H1 (cell line): ENCODE results near the gene HNRNPA3. TPM values are rescaled to one million over a fixed set of nuclear protein-coding genes. Genes with fewer than 3 reads are reported as not detected.

Experiments used
- CTCF ChIA-PET: fragments of 300-600 bp; sonication (Branson Sonifier 250); formaldehyde crosslinking; loops from one replicate; lab custom pipeline; 2021; ENCODE audit not compliant: partially characterized antibody; lab: Charles Lee
- POLR2A ChIA-PET: fragments of 300-600 bp; sonication (Branson Sonifier 250); formaldehyde crosslinking; loops from one replicate; lab custom pipeline; 2021; ENCODE audit warnings: inconsistent platforms; ENCODE audit not compliant: partially characterized antibody; lab: Charles Lee
- DNase-seq, 2 experiments: peaks; one replicate each; pipeline versions ENCODE4 v3.0.0 to v3.0.0-alpha.2; 2010 to 2022; ENCODE audit warnings: low spot score in 2 of 2, low read depth in 1 of 2, mixed read lengths in 1 of 2
- FAIRE-seq: peaks from 2 replicates; lab custom pipeline; 2011; peaks lifted over from hg19 to GRCh38; lab: Jason Lieb, UNC
- H2AFZ ChIP-seq: 2 replicates; pipeline ENCODE4 v1.8.1; 2012; ENCODE audit warnings: low read length, inconsistent platforms
- H2AK5ac ChIP-seq: 2 replicates; pipeline ENCODE4 v1.6.1; 2013; ENCODE audit warnings: low read depth, low read length
- H2BK120ac ChIP-seq: replicated peaks from 2 replicates; pipeline ENCODE3; 2013; ENCODE audit warnings: low read depth, low read length, inconsistent platforms
- H2BK12ac ChIP-seq: 2 replicates; pipeline ENCODE4 v1.6.1; 2013; ENCODE audit warnings: low read depth, low read length
- H2BK15ac ChIP-seq: 2 replicates; pipeline ENCODE4 v1.6.1; 2013; ENCODE audit warnings: low read length
- H2BK20ac ChIP-seq: 2 replicates; pipeline ENCODE4 v1.6.1; 2013; ENCODE audit warnings: low read length
- H2BK5ac ChIP-seq: 2 replicates; pipeline ENCODE4 v1.6.1; 2013; ENCODE audit warnings: low read depth, low read length
- H3K14ac ChIP-seq: 2 replicates; pipeline ENCODE4 v1.6.1; 2013; ENCODE audit warnings: inconsistent platforms; ENCODE audit not compliant: insufficient read length
- H3K18ac ChIP-seq: 2 replicates; pipeline ENCODE4 v1.6.1; 2013; ENCODE audit warnings: low read length; ENCODE audit errors: extremely low read depth
- H3K23ac ChIP-seq: 2 replicates; pipeline ENCODE4 v1.6.1; 2013; ENCODE audit warnings: inconsistent platforms; ENCODE audit not compliant: insufficient read length
- H3K23me2 ChIP-seq: 2 replicates; pipeline ENCODE4 v1.6.1; 2013; ENCODE audit warnings: low read depth, low read length
- H3K27ac ChIP-seq: 2 replicates; pipeline ENCODE4 v1.6.1; 2011; ENCODE audit warnings: low read depth, low read length, inconsistent platforms
- H3K27me3 ChIP-seq, 4 experiments: replicated peaks in 1 of 4; 1 replicate in 1 of 4; 2 replicates in 3 of 4; pipeline versions ENCODE4 v1.6.1 to v1.8.1; 2011 to 2013; ENCODE audit warnings: low read length in 3 of 4, mild to moderate bottlenecking in 3 of 4, inconsistent platforms in 2 of 4, mixed read lengths in 2 of 4, moderate library complexity in 1 of 4; ENCODE audit not compliant: control insufficient read depth in 3 of 4, insufficient read depth in 3 of 4; ENCODE audit errors: extremely low read depth in 1 of 4
- H3K36me3 ChIP-seq, 4 experiments: 2 replicates each; pipeline versions ENCODE4 v1.6.1 to v1.8.1; 2011 to 2013; ENCODE audit warnings: mild to moderate bottlenecking in 4 of 4, low read length in 3 of 4, moderate library complexity in 2 of 4, control low read depth in 1 of 4, inconsistent platforms in 1 of 4; ENCODE audit not compliant: insufficient read depth in 4 of 4, control insufficient read depth in 2 of 4
- H3K4ac ChIP-seq: replicated peaks from 2 replicates; pipeline ENCODE3; 2013; ENCODE audit warnings: low read length, low read depth, mixed read lengths, inconsistent platforms; ENCODE audit not compliant: insufficient read length
- H3K4me1 ChIP-seq, 4 experiments: replicated peaks in 1 of 4; 1 replicate in 1 of 4; 2 replicates in 3 of 4; pipeline versions ENCODE4 v1.6.1 to v1.8.1; 2011 to 2013; ENCODE audit warnings: low read length in 3 of 4, inconsistent platforms in 2 of 4, mixed read lengths in 1 of 4; ENCODE audit not compliant: insufficient read depth in 4 of 4, control insufficient read depth in 3 of 4
- H3K4me2 ChIP-seq, 2 experiments: 2 replicates each; pipeline versions ENCODE4 v1.6.1 to v1.8.1; 2011 to 2013; ENCODE audit warnings: low read depth in 2 of 2, low read length in 2 of 2, control low read depth in 1 of 2, inconsistent platforms in 1 of 2, mild to moderate bottlenecking in 1 of 2; ENCODE audit not compliant: insufficient read depth in 1 of 2
- H3K4me3 ChIP-seq, 4 experiments: fragments of 200-600, 300-600 bp in 1 of 4; sonication (generic), shearing (Covaris generic), sonication (Bioruptor Twin) in 1 of 4; 2 replicates each; pipeline versions ENCODE4 v1.5.1 to v1.8.1; 2011 to 2016; ENCODE audit warnings: low read length in 4 of 4, low read depth in 3 of 4, control low read depth in 2 of 4, inconsistent platforms in 2 of 4, mild to moderate bottlenecking in 2 of 4, mixed read lengths in 1 of 4, moderate library complexity in 1 of 4; ENCODE audit not compliant: insufficient read depth in 2 of 4; ENCODE audit errors: extremely low read depth in 1 of 4
- H3K56ac ChIP-seq: replicated peaks from 2 replicates; pipeline ENCODE3; 2013; ENCODE audit warnings: low read depth, mild to moderate bottlenecking, mixed read lengths, low read length, inconsistent platforms; ENCODE audit not compliant: insufficient read length
- H3K79me1 ChIP-seq: 2 replicates; pipeline ENCODE4 v1.6.1; 2013; ENCODE audit warnings: low read depth, low read length, control low read depth
- H3K79me2 ChIP-seq, 2 experiments: 2 replicates each; pipeline versions ENCODE4 v1.6.1 to v1.8.1; 2012 to 2013; ENCODE audit warnings: low read length in 2 of 2, mild to moderate bottlenecking in 2 of 2, inconsistent platforms in 1 of 2; ENCODE audit not compliant: insufficient read depth in 2 of 2, control insufficient read depth in 1 of 2
- H3K9ac ChIP-seq, 4 experiments: replicated peaks in 1 of 4; 1 replicate in 1 of 4; 2 replicates in 3 of 4; pipeline versions ENCODE4 v1.6.1 to v1.8.1; 2011 to 2013; ENCODE audit warnings: low read depth in 3 of 4, low read length in 3 of 4, control low read depth in 2 of 4, mild to moderate bottlenecking in 2 of 4, moderate library complexity in 2 of 4, inconsistent platforms in 1 of 4; ENCODE audit errors: extremely low read depth in 1 of 4
- H3K9me3 ChIP-seq, 2 experiments: 2 replicates each; pipeline versions ENCODE4 v1.6.1 to v1.8.1; 2012 to 2013; ENCODE audit warnings: mild to moderate bottlenecking in 2 of 2, moderate library complexity in 2 of 2, control low read depth in 1 of 2, inconsistent platforms in 1 of 2, low read depth in 1 of 2, low read length in 1 of 2, mixed read lengths in 1 of 2; ENCODE audit not compliant: insufficient read depth in 2 of 2
- H4K20me1 ChIP-seq, 2 experiments: replicated peaks in 1 of 2; 2 replicates each; pipeline versions ENCODE3 to v1.8.1; 2011 to 2013; ENCODE audit warnings: inconsistent platforms in 2 of 2, low read length in 2 of 2, mild to moderate bottlenecking in 1 of 2; ENCODE audit not compliant: insufficient read depth in 2 of 2, control insufficient read depth in 1 of 2
- H4K5ac ChIP-seq: 2 replicates; pipeline ENCODE4 v1.6.1; 2013; ENCODE audit warnings: low read length, low read depth, mixed read lengths, inconsistent platforms; ENCODE audit not compliant: insufficient read length
- H4K8ac ChIP-seq: 2 replicates; pipeline ENCODE4 v1.8.0; 2013; ENCODE audit warnings: mild to moderate bottlenecking, moderate library complexity, low read length, inconsistent platforms; ENCODE audit not compliant: insufficient read depth; ENCODE audit errors: extremely low read depth
- H4K91ac ChIP-seq: replicated peaks from 2 replicates; pipeline ENCODE3; 2013; ENCODE audit warnings: low read length, mixed read lengths, inconsistent platforms; ENCODE audit not compliant: insufficient read length
- ASH2L ChIP-seq: fragments of 200-600, 300-600 bp; sonication (generic); IDR thresholded peaks from one replicate; pipeline ENCODE4 v1.7.1; 2017; ENCODE audit warnings: low read length
- CTBP2 ChIP-seq: IDR thresholded peaks from 2 replicates; pipeline ENCODE4 v1.7.0; 2011; ENCODE audit warnings: borderline replicate concordance, mild to moderate bottlenecking, moderate library complexity, mixed read lengths, low read length; ENCODE audit not compliant: insufficient read depth, insufficient read length
- EGR1 ChIP-seq: IDR thresholded peaks from 2 replicates; pipeline ENCODE4 v1.6.1; 2011; ENCODE audit warnings: low read depth, low read length, borderline replicate concordance
- HDAC6 ChIP-seq: IDR thresholded peaks from one replicate; pipeline ENCODE4 v1.7.1; 2012; ENCODE audit warnings: low read depth, mild to moderate bottlenecking, inconsistent platforms, low read length, moderate library complexity
- JUN ChIP-seq: IDR thresholded peaks from 2 replicates; pipeline ENCODE4 v1.6.1; 2011; ENCODE audit warnings: low read depth, mild to moderate bottlenecking, improper control_type of control experiment, low read length
- KDM1A ChIP-seq: fragments of 200-600, 300-600 bp; sonication (generic); IDR thresholded peaks from 2 replicates; pipeline ENCODE4 v1.7.1; 2016; ENCODE audit warnings: mild to moderate bottlenecking, low read length, borderline replicate concordance
- MAFK ChIP-seq: IDR thresholded peaks from 2 replicates; pipeline ENCODE4 v1.6.1; 2012; ENCODE audit warnings: low read depth, mild to moderate bottlenecking, improper control_type of control experiment, low read length
- RXRA ChIP-seq: IDR thresholded peaks from 2 replicates; pipeline ENCODE4 v1.6.1; 2011; ENCODE audit warnings: low read depth, mild to moderate bottlenecking, low read length, moderate library complexity; ENCODE audit not compliant: insufficient read depth
- SP4 ChIP-seq: IDR thresholded peaks from 2 replicates; pipeline ENCODE4 v1.6.1; 2012; ENCODE audit warnings: low read length, inconsistent platforms
- WGBS, 2 experiments: shearing (Covaris generic) in 1 of 2; methylation state at CpG; one replicate each; pipeline versions ENCODE4 v1.1.6 to v1.1.7; 2013 to 2015; ENCODE audit warnings: low lambda C conversion rate in 2 of 2, mixed read lengths in 2 of 2, inconsistent platforms in 1 of 2, low coverage in 1 of 2, missing lambda C conversion rate in 1 of 2; ENCODE audit not compliant: insufficient replicate concordance in 2 of 2, insufficient coverage in 1 of 2, insufficient read length in 1 of 2; ENCODE audit errors: extremely low coverage in 1 of 2, missing lambda C conversion rate in 1 of 2; 5-methylcytosine and 5-hydroxymethylcytosine counted together
- polyA plus RNA-seq, 7 experiments: library from polyadenylated mRNA; depleted of rRNA in 3 of 7; stranded (reverse) in 5 of 7; unstranded in 2 of 7; fragments of >200 nt in 5 of 7; fragments of 200-250 nt in 2 of 7; gene quantifications; 1 replicate in 5 of 7; 2 replicates in 1 of 7; 4 replicates in 1 of 7; pipeline versions ENCODE4 v1.2.1 to v1.2.3, GENCODE V29; 2011 to 2013; ENCODE audit warnings: missing spikeins in 2 of 7, mixed read lengths in 2 of 7
- total RNA-seq: library from RNA; stranded (reverse); fragmentation: NEBNext Ultra II Directional; extraction: Animal tissue kit (Norgen Biotek cat#: 25700); gene quantifications from 2 replicates; pipeline ENCODE4 v1.2.1, GENCODE V29; 2021

Gene HNRNPA3
- total and polyA plus RNA-seq, 2 of the 8 experiments (the other 6 are each of a cell fraction or from before 2014, with no cell fraction given): 66.1 to 408 TPM

GRCh38 chr2:177175917-177176668, 36.5 kb upstream of the HNRNPA3 start:
- Histone ChIP-seq H2BK12ac (no peak overlapping the region), H4K8ac (no peak overlapping the region), H2AFZ (no peak overlapping the region), H3K56ac (no peak overlapping the region), H3K4me1 (peaks cover under 1 to 14% (median 4%) of the 10 kb centered on the region in 4 experiments; a peak in 4 of 7 replicates), H3K27me3 (no peaks in the 10 kb centered on the region), H3K79me1 (no peaks in the 10 kb centered on the region), H3K14ac (no peak overlapping the region), H2BK15ac (no peak overlapping the region)
- no peak for DNase-seq
- 88% methylated on average over 7 of the region's 7 CpGs; no CpG with 5 or more reads in 1 of the 2 experiments for WGBS, 2 experiments
- POLR2A ChIA-PET: interaction anchor here (1.3 to 1.6 kb wide), 2 partner anchors 36 to 87 kb away, joined by 3 to 5 read pairs; partner anchors contain the start of gene HNRNPA3
- no peak for TF ChIP-seq RXRA
- TF ChIP-seq JUN: no peak
- TF ChIP-seq MAFK: no peak
- TF ChIP-seq SP4: no peak
- TF ChIP-seq EGR1: no peak
- TF ChIP-seq CTBP2: no peak
- TF ChIP-seq KDM1A: no peak
- no peak for TF ChIP-seq ASH2L
- TF ChIP-seq HDAC6: no peak
- TF ChIP-seq, all 59 proteins: peak for 0
- H4K91ac ChIP-seq: no peak overlapping the region
- no peak overlapping the region for H4K5ac ChIP-seq
- no peak for FAIRE-seq
- no peak overlapping the region for H3K4me2 ChIP-seq
- H3K23me2 ChIP-seq: no peaks in the 10 kb centered on the region
- no peak overlapping the region for H3K4me3 ChIP-seq
- H2BK120ac ChIP-seq: no peak overlapping the region
- H3K27ac ChIP-seq: no peak overlapping the region
- H3K36me3 ChIP-seq: no peaks in the 10 kb centered on the region
- H2BK5ac ChIP-seq: no peak overlapping the region
- no peak overlapping the region for H2AK5ac ChIP-seq
- no peak overlapping the region for H3K4ac ChIP-seq
- H2BK20ac ChIP-seq: 0 out of 2 replicates have a peak overlapping the region, but pooled peaks have one; percentile 43
- CTCF ChIA-PET: interaction anchor here (0.6 to 4.9 kb wide), 7 partner anchors 11 to 582 kb away, joined by 3 to 32 read pairs (median 3); no protein-coding TSS in a partner anchor
- no peaks in the 10 kb centered on the region for H3K9me3 ChIP-seq
- H4K20me1 ChIP-seq: no peaks in the 10 kb centered on the region
- H3K79me2 ChIP-seq: no peaks in the 10 kb centered on the region
- no peak overlapping the region for H3K18ac ChIP-seq
- no peak overlapping the region for H3K9ac ChIP-seq
- H3K23ac ChIP-seq: no peak overlapping the region
